Testis (tissue), 2 donors: ENCODE results near the gene PSD4.

Source experiments
- POLR2A ChIP-seq: fragments of 450-650 bp; IDR thresholded peaks from one replicate; pipeline ENCODE4 v1.6.1; 2017; ENCODE audit warnings: antibody characterized with exemption, mild to moderate bottlenecking, moderate library complexity
- TF ChIP-seq, protein P1 (sequence below), 3 experiments: fragments of 450-650 bp in 2 of 3; fragments of 200-600 bp in 1 of 3; sonication (generic) in 1 of 3; IDR thresholded peaks; one replicate each; pipeline ENCODE4 v1.5.1; 2016 to 2019; ENCODE audit warnings: antibody characterized with exemption in 3 of 3, mild to moderate bottlenecking in 2 of 3, moderate library complexity in 1 of 3

DNA sequence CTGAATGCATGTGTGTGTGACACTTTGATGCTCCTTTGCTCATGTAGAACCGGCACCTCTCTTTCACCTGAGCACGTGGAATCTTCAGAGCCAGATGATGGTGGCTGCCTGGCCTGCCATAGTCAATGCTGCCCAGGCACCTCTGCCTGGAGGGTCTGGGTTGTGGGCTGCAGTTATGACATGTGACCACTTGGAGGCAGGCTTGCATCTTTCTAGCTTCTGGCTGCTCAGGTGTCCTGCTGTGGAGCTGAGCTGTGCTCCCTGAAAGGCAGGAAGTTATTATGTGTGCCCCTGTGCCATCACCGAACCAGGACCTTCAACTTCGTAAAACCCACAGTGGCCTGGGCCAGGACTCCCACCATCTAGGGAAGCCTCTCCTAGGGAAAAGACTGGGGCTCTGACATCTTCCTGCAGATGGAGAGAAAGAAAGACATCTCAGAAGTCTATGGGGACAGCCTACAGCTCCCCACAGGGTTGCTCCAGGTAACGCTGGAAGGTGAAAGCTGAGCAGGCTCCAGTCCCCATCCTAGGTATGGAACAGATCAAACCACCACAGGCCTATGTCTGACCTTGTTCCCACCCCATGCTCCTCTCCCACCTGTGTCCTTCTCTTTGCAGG lies 30.2 kb downstream of the PSD4 start:
- TF ChIP-seq, protein P1, sequence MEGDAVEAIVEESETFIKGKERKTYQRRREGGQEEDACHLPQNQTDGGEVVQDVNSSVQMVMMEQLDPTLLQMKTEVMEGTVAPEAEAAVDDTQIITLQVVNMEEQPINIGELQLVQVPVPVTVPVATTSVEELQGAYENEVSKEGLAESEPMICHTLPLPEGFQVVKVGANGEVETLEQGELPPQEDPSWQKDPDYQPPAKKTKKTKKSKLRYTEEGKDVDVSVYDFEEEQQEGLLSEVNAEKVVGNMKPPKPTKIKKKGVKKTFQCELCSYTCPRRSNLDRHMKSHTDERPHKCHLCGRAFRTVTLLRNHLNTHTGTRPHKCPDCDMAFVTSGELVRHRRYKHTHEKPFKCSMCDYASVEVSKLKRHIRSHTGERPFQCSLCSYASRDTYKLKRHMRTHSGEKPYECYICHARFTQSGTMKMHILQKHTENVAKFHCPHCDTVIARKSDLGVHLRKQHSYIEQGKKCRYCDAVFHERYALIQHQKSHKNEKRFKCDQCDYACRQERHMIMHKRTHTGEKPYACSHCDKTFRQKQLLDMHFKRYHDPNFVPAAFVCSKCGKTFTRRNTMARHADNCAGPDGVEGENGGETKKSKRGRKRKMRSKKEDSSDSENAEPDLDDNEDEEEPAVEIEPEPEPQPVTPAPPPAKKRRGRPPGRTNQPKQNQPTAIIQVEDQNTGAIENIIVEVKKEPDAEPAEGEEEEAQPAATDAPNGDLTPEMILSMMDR (IDR thresholded peaks at IDR 0.05) = peak; percentile 62 to 72 (median 66)
- no peak for TF ChIP-seq POLR2A
